GM21526 (cell line): ENCODE results near the gene GINS3.
A peak's percentile ranks its signal among the peaks of the same experiment; 100 is the strongest.
"Not testable (repeated sequence)": the region's sequence is repeated elsewhere in the genome, so short reads cannot be mapped to it uniquely, and the experiment has no call there.

Experiments used
- ATAC-seq: cut with Tn5 transposase; IDR thresholded peaks from one replicate; pipeline ENCODE4 v1.9.1; 2021; ENCODE audit warnings: moderate library complexity; ENCODE audit not compliant: unreplicated experiment, low FRiP score

Gene GINS3

DNA sequence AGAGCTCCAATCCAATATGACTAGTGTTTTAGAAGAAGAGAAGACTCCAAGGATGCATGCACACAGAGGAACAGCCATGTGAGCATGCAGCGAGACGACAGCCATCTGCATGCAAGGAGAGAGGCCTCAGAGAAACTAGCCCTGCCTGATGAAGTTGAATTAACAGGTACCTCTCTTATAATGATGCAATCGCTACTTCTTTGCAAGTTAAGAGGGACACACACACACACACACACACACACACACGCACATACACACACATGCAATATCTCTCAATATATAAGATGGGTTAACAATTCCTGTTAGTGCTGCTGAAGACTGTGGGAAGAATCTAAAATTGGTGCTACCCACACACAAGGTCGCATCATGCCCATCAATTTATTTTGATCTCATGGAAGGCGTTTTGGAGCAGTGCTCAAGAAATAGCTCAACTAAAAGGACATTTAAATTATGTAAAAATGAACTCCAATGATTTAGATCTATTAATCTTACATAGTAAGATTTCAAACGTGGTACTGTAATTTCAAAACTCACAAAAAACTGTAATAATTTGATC, 7.0 kb upstream of the GINS3 start:
- ATAC-seq, result no peak

DNA sequence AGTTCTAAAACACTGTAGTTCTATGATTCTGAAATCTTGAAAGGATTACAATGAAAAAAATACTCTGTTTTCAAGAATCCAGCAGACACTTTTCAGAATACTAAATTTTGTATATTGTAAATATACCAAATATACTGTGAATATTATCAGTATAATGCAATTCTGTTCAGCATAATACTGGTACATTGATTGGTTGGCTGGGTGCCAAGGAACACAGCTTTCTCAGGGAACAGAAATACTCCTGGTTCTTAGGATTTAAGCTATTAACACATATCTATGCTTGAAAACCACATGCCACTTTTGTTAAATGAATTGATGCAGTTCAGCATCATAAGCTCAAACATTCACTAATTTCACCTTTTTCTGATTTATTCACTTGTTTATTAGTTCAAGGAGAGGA, 2.5 kb upstream of the GINS3 start:
- ATAC-seq, result no peak

DNA sequence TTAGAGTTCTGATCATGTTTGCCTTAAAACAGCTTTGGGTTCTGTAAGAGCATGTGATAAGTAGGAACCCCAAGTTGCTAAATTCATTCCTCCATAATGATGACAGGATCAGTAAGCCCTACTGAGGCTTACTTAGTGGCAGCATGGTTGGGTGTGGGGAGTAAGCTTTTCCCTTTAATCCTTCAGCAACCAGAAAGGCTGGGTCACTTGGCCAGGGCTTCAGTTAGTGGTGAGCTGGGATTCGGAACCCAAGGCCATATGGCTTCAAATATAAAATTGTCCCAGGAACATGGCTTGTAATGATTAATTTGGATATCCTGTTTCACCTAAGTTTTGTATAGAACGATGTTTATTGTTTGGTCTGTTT, 850 bp downstream of the GINS3 start:
- ATAC-seq, result peak; percentile 24

DNA sequence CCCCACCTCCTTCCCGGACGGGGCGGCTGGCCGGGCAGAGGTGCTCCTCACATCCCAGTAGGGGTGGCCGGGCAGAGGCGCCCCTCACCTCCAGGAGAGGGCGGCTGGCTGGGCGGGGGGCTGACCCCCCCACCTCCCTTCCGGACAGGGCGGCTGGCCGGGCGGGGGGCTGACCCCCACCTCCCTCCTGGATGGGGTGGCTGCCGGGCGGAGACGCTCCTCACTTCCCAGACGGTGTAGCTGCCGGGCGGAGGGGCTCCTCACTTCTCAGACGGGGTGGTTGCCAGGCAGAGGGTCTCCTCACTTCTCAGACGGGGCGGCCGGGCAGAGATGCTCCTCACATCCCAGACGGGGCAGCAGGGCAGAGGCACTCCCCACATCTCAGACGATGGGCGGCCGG, 4.6 kb downstream of the GINS3 start:
- not testable (repeated sequence) for ATAC-seq

DNA sequence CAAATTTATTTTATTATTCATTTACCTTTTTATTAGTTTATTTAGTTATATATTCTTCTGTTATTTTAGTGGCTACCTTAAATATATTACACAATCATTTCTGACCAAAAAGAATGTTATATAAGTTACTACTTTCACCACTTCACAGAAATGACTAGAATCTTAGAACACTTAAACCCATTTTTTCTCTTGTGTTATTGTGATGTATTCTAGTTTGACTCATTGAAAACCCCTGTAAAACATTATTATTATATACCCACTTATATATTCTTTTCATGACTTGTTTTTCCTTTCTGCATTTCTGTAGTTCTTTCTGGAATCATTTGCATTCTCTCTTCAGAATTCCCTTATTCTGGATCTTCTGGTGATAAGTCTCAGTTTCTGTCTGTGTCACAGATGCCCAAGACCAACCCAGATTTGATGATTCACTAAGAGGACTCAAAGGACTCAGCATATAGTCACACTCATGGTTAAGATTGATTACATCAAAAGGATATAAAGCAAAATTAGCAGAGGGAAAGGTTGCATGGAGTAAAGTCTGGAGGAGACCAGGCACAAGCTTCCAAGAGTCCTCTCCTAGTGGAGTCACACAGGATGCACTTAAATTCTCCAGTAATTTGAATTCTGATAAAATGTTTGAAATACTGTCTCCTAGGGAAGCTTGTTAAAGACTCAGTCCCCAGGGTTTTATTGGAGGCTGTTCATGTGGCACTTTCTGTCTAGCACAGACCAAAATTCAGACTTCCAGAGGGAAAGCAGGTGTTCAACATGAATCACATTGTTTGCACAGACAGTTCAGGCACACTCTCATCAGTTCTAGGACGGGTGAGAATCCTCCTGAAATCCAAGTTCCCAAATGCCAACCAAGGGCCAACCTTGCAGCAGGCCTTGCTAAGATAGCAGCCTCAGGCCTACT, 7.7 kb downstream of the GINS3 start:
- ATAC-seq, result no peak

- ATAC-seq, result not testable (repeated sequence)
Measured at GRCh38 chr16:58401305-58401704, 9.0 kb downstream of the GINS3 start.

DNA sequence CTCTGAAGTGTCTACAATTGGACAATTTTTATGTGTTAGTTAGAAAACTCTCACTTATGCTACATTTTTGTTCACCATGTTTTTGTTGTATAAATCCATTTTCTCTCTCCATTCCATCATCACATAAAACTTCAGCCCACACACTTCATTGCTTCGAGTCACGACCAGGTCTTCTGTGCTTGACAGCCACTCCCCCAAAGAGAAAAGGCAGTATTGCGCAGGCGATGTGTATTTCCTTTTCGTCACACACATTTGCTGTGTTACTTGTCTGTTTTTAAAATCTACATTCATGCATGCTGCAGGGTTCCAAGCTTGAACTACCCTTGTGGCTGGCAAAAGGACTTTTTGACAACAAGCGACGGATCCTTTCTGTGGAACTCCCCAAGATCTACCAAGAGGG, 10.5 kb downstream of the GINS3 start:
- ATAC-seq, result no peak

- no peak for ATAC-seq
Measured at GRCh38 chr16:58409316-58409973, 17.2 kb downstream of the GINS3 start.

DNA sequence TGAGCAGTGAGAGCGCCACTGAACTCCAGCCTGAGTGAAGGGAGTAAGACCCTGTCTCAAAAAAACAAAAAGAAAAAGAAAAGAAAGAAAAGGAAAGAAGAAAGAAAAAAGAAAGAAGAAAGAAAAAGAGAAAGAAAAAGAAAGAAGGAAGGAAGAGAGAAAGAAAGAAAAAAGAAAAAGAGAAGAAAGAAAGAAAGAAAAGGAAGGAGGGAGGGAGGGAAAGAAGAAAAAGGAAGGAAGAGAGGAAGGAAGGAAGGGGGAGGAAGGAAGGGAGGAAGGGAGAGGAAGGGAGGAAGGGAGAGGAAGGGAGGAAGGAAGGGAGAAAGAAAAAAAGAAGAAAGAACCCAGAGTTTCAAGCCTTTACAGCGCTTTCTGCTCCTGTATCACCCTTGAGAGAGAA, 19.1 kb downstream of the GINS3 start:
- no peak for ATAC-seq

DNA sequence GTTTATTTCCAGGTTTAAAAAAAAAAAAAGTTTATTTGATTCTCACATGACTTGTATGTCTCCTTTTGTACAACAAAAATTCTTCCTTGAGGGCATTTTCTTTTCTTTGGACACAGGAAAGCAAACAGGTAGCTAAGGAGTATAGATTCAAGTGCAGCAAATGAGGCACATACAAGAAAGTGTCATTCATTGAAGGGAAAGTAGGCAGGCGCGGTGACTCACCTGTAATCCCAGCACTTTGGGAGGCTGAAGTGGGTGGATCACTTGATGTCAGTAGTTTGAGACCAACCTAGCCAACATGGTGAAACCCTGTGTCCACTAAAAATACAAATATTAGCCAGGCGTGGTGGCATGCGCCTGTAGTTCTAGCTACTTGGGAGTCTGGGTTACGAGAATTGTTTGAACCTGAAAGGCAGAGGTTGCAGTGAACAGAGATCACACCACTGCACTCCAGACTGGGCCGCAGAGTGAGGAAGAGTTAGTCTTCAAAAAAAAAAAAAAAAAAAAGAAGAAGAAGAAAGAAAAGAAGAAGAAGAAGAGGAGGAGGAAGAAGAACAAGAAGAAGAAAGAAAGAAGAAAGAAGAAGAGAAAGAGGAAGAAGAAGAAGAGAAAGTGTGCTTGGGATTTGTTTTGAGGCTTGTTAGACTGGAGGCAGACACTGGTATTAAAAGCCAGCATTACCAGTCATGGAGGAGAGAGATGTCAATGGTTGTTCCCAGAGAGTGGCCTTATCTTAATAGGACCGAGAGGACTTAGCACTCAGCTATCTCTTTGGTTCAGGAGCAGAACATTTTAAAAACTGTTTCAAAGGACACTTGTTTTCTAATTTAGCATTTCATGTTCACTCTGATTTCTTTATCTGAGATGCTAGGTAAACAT, 19.7 kb downstream of the GINS3 start:
- no peak for ATAC-seq

- ATAC-seq, result not testable (repeated sequence)
Measured at GRCh38 chr16:58412615-58412970, 20.3 kb downstream of the GINS3 start.

- no peak for ATAC-seq
Measured at GRCh38 chr16:58413359-58413758, 21.1 kb downstream of the GINS3 start.

DNA sequence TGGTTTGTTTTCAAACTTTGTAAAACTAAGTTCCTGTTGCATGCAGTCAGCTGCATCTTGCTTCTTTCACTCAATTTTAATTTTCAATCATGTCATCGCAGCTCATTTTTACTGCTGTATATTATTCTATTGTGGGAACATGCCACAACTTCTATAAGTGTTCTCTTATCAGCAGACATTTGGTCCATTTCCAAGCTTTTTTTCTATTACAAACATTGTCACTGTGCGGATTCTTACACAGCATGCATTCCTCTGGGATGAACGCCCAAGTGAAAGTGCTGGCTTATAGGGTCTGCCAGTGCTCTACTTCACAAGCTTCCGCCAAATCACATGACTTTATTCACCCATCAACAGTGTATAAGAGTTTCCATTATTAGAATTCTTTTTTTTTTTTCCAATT, 22.7 kb downstream of the GINS3 start:
- no peak for ATAC-seq

DNA sequence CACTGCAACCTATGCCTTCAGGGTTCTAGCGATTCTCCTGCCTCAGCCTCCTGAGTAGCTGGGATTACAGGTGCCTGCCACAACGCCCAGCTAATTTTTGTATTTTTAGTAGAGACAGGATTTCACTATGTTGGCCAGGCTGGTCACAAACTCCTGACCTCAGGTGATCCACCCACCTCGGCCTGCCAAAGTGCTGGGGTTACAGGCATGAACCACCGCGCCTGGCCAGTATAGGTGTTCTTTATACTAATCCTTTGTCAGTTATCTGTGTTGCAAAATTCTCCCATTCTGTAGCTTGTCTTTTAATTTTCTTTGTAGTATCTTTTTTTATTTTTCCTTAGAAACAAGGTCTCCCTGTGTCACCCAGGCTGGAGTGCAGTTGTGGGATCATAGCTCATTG, 23.7 kb downstream of the GINS3 start:
- not testable (repeated sequence) for ATAC-seq

DNA sequence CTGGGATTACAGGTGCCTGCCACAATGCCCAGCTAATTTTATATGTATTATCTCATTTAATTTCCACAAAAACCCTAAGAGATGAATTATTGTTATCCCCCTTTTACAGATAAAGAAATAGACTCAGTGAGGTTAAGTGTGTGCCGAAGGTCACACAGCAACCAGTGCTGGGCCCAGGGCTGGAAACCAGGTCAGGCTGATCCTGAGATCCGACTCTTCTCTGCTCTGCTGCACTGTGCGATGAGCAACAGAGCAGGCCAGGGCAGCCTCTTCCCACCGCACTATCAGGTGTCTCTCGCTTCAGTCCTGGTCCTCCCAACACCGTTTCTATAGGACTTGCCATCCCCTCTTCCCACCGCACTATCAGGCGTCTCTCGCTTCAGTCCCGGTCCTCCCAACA, 24.8 kb downstream of the GINS3 start:
- no peak for ATAC-seq

DNA sequence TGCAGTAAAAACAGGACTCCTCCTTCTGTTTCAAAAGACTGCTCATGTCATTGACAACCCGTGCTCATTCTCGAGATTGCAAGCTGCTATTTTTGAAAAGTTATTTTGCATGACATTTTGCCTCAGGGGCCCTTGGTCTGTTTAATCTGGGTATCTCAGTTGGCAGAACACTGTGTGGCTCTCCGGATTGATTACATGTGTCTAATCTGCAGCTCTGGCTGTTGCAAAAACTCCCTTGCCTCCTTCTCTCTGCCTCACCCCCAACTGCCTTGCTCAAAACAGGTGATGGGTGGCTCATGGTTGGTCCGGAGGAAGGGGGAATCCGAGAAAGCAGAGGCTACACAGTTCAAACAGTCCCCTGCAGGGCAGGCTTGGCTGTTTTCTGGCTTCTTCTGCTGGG, 25.3 kb downstream of the GINS3 start:
- no peak for ATAC-seq

GRCh38 chr16:58418026-58418425, 25.8 kb downstream of the GINS3 start:
- no peak for ATAC-seq

- no peak for ATAC-seq
Measured at GRCh38 chr16:58418601-58419000, 26.3 kb downstream of the GINS3 start.

GRCh38 chr16:58419241-58419990, 27.1 kb downstream of the GINS3 start:
- no peak for ATAC-seq

DNA sequence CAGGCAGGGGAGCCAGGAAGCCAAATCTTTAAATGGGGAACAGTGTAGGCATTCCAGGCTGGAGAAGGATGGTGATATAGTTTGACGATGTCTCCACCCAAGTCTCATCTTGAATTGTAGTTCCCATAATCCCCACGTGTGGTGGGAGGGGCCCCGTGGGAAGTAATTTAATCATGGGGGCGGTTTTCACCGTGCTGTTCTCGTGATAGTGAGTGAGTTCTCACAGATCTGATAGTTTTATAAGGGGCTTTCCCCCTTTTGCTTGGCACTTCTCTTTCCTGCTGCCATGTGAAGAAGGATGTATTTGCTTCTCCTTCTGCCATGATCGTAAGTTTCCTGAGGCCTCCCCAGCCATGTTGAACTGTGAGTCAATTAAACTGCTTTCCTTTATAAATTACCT, 28.8 kb downstream of the GINS3 start:
- ATAC-seq, result no peak
